LNCAP (cell line): ENCODE measurements around the gene GRAMD1A.

Experiments
- TF ChIP-seq, protein P1 (sequence below): fragments of 450-650 bp; IDR thresholded peaks from 2 replicates; pipeline ENCODE4 v1.5.1; 2017; ENCODE audit warnings: mild to moderate bottlenecking

GRAMD1A gene

GRCh38 chr19:35070471-35070870 is 70.3 kb downstream of the GRAMD1A start:
- TF ChIP-seq, protein P1, sequence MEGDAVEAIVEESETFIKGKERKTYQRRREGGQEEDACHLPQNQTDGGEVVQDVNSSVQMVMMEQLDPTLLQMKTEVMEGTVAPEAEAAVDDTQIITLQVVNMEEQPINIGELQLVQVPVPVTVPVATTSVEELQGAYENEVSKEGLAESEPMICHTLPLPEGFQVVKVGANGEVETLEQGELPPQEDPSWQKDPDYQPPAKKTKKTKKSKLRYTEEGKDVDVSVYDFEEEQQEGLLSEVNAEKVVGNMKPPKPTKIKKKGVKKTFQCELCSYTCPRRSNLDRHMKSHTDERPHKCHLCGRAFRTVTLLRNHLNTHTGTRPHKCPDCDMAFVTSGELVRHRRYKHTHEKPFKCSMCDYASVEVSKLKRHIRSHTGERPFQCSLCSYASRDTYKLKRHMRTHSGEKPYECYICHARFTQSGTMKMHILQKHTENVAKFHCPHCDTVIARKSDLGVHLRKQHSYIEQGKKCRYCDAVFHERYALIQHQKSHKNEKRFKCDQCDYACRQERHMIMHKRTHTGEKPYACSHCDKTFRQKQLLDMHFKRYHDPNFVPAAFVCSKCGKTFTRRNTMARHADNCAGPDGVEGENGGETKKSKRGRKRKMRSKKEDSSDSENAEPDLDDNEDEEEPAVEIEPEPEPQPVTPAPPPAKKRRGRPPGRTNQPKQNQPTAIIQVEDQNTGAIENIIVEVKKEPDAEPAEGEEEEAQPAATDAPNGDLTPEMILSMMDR: no peak

DNA sequence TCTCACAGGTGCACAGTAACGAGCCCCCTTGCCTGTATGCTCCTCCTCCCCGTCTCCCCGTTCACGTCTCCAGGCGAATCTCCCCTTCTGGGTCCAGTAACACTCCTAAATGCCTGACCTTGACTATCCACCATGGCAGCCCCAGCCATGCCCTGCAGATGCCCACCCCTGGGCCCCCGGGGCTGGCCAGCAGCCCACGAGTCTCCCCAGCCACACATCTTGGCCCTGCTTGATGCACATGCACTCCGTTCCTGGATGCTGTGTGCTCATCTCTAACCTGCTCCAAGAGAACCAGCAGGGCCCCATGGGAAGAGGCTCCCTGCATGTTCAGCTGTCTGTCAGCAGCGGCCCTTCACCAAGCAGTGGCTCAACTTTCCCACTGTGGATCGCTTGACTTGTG is 73.4 kb downstream of the GRAMD1A start:
- TF ChIP-seq, protein P1: no peak

DNA sequence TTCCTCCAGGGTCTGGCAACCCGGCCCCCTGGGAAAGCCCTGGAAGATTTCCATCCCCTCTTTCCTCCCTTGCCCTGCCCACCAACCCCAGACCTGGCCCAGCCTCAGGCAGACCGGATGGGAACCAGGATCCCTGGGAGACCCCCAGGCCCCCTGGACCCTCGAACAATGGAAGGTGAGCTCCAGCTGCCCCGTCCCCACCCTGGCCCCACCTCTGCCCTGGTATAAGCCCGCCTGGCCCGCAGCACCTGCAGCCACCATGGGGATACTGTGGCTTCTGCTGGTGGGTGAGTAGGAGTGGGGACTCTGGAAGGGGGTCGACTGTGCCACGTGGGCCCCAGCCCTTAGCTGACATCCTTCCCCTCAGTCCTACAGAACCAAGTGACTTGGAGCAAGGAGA is 73.8 kb downstream of the GRAMD1A start:
- TF ChIP-seq, protein P1: no peak

DNA sequence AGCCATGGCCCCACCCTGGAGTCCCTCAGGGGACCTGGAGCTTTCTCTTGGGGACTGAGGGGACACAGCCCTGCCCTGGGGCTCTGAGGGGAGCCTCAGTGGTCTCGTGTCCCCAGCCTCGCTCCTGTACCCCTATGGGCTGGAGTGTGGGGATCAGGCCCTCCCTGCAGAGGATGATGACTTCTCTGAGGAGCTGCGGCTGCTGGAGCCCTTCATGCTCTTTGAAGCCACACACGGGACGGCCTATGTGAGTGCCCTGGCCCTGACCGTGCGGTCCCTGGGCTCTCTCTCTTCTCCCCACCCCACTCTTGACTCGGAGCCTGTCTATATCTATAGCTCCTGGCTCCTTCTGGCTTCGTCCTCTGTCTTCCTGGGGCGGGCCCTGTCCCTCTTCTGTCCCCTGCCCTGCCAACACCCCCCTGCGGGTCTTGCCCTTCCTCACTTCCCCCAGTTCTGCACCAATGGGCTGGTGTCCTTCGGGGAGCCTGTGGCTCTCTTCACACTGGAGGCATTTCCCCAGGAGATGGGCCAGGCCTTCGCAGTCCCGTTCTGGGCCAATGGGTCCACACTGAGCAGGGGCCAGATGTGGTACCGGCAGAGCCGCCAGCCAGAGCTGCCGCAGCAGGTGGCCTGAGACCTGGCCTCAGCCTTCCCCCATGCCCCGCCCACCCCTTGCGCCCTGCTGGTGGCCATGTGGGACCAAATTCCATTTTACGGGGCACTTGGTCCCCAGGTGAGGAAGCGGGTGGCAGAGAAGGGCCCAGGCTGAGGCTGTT is 74.5 kb downstream of the GRAMD1A start:
- TF ChIP-seq, protein P1: no peak

DNA sequence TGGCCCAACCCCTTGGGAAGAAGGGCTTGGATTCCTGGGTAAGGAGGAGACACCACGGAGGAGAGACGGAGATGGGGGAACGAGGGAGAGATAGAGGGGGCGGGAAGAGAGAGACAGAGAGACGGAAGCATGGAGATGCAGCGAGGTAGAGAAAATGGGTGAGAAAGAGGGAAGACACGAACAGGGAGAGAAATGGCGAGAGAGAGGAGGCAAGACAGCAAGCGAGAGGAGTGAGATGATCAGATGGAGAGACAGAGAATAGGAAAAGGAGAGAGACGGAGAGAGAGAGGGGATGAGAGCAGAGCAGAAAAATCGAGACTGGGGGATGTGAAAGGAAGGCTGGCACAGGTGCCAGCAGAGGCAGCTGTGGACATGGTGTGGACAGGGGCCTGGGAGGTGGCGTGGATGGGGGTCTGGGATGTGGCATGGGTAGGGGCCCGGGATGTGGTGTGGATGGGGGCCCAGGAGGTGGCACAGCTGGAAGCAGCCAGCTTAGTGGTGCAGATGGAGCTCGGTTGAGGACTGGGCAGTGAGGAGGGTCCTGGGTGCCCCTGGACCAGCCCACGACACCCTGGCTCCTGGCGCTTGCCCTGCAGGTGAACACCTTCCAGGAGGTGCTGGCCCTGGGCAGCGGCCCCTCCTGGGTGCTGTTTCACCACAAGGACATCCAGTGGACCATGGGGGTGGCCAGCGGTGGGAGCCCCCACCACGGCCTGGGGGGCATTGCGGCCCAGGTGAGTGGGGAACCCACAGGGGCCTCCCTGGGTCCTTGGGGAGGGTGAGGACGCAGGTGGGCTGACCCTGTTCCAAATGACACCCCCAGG is 75.3 kb downstream of the GRAMD1A start:
- TF ChIP-seq, protein P1: no peak

DNA sequence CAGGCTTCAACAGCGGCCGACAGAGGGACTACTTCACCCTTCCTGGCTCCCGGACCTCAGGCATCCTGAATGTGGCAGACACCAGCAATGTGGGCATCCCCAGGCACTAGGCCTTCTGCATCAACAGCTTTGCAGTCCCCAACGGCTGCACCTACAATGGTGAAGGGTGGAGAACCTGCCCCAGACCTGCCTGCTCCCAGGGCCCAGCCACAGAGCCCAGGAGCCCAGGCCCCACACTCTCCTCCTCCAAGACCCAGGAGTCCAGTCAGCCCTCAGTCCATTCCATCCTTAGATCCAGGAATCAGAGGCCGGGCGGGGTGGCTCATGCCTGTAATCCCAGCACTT is 75.9 kb downstream of the GRAMD1A start:
- TF ChIP-seq, protein P1: no peak
